GM06990 (cell line): Measurements from ENCODE around the gene AEBP1.

Source experiments
- DNase-seq: peaks from one replicate; pipeline ENCODE4 v3.0.0-alpha.2; 2011; ENCODE audit not compliant: insufficient read length; ENCODE audit errors: extremely low read depth
- H3K27me3 ChIP-seq: replicated peaks from 2 replicates; pipeline ENCODE4 v1.6.0; 2011; ENCODE audit warnings: low read length; ENCODE audit not compliant: control insufficient read depth, insufficient read depth
- H3K36me3 ChIP-seq: 2 replicates; pipeline ENCODE4 v1.5.1; 2011; ENCODE audit warnings: low read length; ENCODE audit not compliant: control insufficient read depth, insufficient read depth
- H3K4me3 ChIP-seq: replicated peaks from 2 replicates; pipeline ENCODE4 v1.5.1; 2011; ENCODE audit warnings: low read depth, mild to moderate bottlenecking, control low read depth, low read length
- TF ChIP-seq, protein P1 (sequence below): IDR thresholded peaks from 2 replicates; pipeline ENCODE4 v1.5.1; 2011; ENCODE audit warnings: low read length, control low read depth, mild to moderate bottlenecking, inconsistent platforms; ENCODE audit not compliant: insufficient read depth, poor library complexity, severe bottlenecking

The AEBP1 gene

DNA sequence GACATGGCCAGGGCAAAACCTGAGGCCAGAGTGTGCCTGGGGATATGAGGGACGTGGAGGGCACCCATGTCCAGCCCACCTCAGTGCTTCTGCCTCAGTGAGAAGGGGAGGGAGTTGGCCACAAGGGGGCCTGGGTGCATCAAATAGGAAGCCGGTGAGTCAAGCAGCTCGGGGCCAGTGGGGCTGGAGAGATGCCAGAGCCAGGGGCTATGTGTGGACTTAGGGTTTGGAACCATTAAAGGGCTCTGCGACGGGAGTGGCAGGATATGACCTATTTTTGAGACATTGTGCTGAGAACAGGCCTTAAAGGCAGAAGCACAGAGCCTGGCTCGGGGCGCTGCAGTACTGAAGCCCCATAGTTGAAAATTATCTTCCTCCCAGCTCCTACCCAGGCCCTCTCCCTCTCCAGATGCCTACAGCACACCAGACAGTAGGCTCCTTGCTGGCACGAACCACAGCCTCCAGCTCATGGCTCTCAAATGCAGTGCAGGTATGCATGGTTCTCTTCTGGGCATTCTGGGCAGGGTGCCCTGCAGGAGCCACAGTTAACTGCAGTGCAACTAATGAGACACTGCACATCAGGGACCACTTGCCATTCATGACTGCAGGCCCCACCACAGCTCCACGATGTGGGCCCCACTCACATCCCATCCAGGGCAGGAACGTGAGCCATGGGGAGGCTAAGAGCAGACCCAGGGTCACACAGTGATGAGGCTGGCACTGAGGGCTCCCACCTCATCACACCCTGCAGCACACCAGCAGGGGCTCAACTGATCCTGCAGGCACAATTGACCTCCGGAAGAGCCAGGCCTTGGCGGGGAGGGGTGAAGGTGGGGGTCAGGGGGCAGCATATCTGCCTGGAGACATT is 31.5 kb upstream of the AEBP1 start:
- no peak overlapping the region for H3K4me3 ChIP-seq
- no peaks in the 10 kb centered on the region for H3K27me3 ChIP-seq
- peaks cover 29% of the 10 kb centered on the region for H3K36me3 ChIP-seq
- TF ChIP-seq, protein P1, sequence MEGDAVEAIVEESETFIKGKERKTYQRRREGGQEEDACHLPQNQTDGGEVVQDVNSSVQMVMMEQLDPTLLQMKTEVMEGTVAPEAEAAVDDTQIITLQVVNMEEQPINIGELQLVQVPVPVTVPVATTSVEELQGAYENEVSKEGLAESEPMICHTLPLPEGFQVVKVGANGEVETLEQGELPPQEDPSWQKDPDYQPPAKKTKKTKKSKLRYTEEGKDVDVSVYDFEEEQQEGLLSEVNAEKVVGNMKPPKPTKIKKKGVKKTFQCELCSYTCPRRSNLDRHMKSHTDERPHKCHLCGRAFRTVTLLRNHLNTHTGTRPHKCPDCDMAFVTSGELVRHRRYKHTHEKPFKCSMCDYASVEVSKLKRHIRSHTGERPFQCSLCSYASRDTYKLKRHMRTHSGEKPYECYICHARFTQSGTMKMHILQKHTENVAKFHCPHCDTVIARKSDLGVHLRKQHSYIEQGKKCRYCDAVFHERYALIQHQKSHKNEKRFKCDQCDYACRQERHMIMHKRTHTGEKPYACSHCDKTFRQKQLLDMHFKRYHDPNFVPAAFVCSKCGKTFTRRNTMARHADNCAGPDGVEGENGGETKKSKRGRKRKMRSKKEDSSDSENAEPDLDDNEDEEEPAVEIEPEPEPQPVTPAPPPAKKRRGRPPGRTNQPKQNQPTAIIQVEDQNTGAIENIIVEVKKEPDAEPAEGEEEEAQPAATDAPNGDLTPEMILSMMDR: peak; percentile 56
- no peak for DNase-seq

DNA sequence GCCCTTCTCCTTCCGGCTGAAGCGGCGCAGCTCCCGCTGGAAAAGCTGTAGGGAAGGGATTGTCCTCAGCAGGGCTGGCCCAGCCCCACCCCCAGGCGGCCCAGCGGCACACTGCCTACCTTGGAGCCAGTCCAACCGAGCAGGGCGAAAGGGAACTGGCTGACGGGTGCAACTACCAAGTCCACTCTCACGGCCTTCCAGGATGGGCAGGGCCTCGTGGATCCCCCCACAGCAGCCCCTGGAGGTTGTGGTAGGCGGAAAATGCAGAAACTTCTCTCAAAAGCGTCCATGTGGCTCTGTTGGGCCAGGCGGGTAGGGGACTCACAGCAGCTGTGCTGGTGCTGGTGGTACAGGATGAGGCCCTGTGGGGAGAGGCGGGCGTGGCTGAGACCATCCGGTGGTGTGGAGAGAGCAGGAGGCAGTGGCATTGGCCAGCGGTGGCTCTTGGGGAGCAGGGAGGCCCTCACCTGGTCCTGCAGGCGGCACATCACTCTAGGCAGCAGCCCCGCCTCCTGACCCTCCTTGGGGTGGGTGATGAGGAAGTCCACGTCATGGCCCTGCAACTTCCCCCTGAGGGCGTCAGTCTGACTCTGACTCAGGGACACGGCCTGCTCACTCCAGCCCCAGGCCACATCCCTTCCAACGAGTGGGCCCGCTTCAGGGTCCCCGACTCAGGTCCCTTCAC is 30.3 kb upstream of the AEBP1 start:
- Histone ChIP-seq H3K36me3 (peaks cover 38% of the 10 kb centered on the region), H3K4me3 (peak overlapping the region; percentile 17), H3K27me3 (no peaks in the 10 kb centered on the region)
- DNase-seq: peak; percentile 49
- TF ChIP-seq, protein P1: no peak

DNA sequence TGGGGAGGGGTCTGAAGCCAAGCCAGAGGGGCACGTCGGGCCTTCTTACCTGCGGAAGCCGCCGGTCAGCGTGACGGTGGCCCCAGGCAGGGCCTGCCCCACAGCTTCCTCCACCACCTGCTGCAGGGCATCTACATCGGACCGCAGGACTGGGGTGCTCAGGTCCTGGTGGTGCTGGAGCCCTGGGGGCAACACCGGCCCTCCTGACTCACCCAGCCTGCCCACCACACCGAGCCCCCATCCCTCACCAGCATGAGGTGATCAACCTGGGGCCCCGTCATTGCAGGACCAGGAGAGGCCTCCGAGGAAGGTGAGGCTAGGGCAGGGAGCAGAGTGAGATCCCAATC is 29.8 kb upstream of the AEBP1 start:
- TF ChIP-seq, protein P1: no peak
- Histone ChIP-seq H3K4me3 (peak overlapping the region; percentile 17), H3K27me3 (no peaks in the 10 kb centered on the region), H3K36me3 (peaks cover 41% of the 10 kb centered on the region)
- no peak for DNase-seq

DNA sequence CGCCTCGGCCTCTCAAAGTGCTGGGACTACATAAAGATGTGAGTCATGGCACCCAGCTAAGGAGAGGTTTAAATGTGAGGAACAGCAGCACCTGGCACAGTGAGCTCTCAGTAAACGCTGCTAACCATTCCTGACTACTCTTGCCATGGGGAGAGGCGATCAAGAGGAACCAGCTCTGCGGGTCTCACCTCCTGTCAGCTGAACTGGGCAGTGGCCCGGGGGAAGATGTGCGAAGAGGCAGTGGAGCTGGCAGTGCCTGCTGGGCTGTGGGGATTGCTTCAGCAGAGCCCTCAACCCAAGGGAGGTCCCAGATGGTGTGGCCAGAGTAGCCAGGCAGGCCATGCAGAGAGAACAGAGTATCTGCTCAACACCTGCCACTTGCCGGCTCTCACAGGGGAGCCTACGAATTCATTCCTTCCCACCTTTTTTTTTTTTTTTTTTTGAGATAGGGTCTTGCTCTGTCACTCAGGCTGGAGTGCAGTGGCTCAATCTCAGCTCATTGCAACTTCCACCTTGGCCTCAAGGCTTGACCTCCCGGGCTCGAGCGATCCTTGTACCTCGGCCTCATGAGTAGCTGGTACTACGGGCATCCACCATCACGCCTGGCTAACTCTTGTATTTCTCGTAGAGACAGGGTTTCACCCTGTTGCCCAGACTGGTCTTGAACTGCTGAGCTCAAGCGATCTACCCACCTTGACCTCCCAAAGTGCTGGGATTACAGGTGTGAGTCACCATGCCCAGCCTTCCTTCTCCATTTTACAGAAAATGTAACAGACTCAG is 28.7 kb upstream of the AEBP1 start:
- no peaks in the 10 kb centered on the region for H3K27me3 ChIP-seq
- no peak for DNase-seq
- peaks cover 53% of the 10 kb centered on the region for H3K36me3 ChIP-seq
- TF ChIP-seq, protein P1: no peak
- no peak overlapping the region for H3K4me3 ChIP-seq

DNA sequence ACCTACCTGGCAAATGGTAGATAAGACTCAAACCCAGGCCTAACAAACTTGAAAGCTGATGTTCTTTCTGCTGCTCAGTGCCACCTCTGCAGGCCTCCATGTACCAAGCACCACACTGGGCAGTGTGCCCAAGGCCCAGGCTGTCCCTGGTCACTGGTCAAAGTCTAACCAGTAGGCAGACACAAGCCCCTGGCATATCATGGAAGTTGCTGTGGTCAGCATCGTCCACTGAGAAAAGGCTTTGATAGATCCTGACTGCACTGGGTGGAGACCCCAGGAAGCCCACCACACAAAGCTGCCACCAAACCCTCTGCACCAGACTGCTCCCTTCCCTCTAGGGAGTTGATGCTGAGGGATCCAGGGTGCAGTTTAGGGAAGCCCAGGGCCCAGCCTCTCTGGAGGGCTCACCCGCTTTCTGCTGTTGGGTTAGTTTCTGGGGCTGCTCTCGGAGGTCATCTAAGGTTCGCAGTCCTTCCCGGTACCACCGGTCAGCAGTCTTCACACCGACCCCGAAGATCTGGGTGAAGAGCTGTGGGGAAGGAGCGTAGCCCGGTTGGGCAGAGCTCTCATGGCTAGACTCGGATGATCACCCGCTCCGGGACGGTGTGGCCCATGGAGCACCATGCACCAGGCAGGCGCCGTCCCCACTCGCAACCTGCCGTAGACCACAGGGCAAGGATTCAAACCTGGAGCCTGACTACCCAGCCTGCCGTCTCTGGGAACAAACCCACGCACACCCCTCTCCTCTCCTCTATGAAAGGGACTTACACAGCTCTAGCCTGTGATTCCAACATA is 27.8 kb upstream of the AEBP1 start:
- Histone ChIP-seq H3K27me3 (no peaks in the 10 kb centered on the region), H3K36me3 (peaks cover 55% of the 10 kb centered on the region), H3K4me3 (no peak overlapping the region)
- TF ChIP-seq, protein P1: no peak
- DNase-seq: no peak
